Kidney capillary endothelial cell (primary cell): ENCODE results near the gene STAT2.
A peak's percentile ranks its signal among the peaks of the same experiment; 100 is the strongest.
"Not testable (repeated sequence)": the region's sequence is repeated elsewhere in the genome, so short reads cannot be mapped to it uniquely, and the experiment has no call there.

Experiments
- DNase-seq: peaks from one replicate; pipeline ENCODE4 v3.0.0-alpha.2; 2018; ENCODE audit warnings: low spot score

STAT2 gene

GRCh38 chr12:56361487-56362129 is 1.7 kb upstream of the STAT2 start:
- DNase-seq = no peak

- no peak for DNase-seq
Observed at GRCh38 chr12:56358836-56359532, 923 bp downstream of the STAT2 start.

DNA sequence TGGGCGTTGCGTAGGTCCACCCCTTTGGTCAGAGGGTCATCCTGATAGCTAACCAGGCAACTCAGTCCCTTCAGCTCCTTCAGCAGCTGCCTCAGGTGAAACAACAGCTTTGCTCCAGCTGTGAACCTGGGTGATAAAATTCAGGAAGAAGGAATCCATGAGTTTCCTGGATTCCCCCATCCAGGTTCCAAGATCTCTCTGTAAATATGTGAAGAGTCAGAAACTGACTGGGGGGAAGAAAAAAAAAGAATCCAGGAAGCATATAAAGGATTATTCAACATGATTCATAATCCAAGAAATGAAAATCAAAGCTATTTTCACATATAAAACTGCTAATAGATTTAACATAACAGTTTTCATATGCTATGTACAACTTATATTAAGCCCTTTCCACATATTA is 8.6 kb downstream of the STAT2 start:
- no peak for DNase-seq

GRCh38 chr12:56350662-56351061 is 9.2 kb downstream of the STAT2 start:
- no peak for DNase-seq

- no peak for DNase-seq
Observed at GRCh38 chr12:56348776-56349175, 11.1 kb downstream of the STAT2 start.

DNA sequence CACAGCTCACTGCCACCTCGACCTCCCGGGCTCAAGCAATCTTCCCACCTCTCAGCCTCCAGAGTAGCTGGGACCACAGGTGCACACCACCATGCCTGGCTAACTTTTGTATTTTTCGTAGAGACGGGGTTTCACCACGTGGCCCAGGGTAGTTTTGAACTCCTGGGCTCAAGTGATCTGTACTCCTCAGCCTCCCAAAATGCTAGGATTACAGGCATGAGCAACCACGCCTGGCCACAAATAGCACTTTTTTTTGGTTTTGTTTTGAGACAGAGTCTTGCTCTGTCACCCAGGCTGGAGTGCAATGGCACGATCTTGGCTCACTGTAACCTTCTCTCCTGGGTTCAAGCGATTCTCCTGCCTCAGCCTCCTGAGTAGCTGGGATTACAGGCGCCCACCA is 12.7 kb downstream of the STAT2 start:
- DNase-seq = not testable (repeated sequence)

DNA sequence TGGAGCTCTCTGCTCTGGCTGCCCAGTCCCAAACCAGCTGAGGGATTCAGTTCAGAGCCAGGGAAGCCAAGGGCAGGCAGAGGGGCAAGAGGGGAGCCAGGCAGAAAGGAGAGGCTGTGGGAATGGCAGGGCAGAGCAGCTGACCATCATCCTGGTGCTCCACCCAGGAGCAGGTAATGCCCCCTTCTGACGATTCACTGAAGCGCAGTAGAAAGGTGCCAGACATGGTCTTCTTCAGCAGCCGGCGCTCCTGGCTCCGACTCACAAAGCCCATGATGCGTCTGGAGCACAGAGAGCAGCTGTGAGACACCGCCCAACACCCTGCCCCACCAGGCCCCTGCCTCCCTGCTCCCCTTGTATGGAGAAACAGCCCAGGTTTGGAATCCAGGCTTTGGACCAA is 13.2 kb downstream of the STAT2 start:
- no peak for DNase-seq

GRCh38 chr12:56342290-56342689 is 17.6 kb downstream of the STAT2 start:
- not testable (repeated sequence) for DNase-seq

GRCh38 chr12:56341616-56342015 is 18.3 kb downstream of the STAT2 start:
- DNase-seq = no peak

DNA sequence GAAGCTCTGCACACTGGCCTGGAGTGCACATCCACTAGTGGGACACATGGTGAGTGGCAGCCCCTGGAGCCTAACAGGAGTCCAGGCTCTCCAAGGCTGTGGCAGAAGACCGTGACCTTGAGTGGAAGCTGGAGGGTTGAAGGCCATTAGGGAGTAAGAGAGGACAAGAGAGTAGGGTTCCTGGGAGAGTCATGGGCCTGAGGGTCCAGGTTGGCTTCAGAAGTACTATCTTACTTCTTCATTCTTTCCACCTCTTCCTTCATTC is 20.8 kb downstream of the STAT2 start:
- DNase-seq = no peak

- no peak for DNase-seq
Observed at GRCh38 chr12:56338308-56339157, 21.4 kb downstream of the STAT2 start, which contains the start of gene IL23A. Gene IL23A (plus strand): TSS chr12:56338884. CDS start chr12:56339045, 161 bp downstream.

- no peak for DNase-seq
Observed at GRCh38 chr12:56337753-56338251, 22.1 kb downstream of the STAT2 start.

GRCh38 chr12:56336361-56337167 is 23.3 kb downstream of the STAT2 start:
- no peak for DNase-seq

DNA sequence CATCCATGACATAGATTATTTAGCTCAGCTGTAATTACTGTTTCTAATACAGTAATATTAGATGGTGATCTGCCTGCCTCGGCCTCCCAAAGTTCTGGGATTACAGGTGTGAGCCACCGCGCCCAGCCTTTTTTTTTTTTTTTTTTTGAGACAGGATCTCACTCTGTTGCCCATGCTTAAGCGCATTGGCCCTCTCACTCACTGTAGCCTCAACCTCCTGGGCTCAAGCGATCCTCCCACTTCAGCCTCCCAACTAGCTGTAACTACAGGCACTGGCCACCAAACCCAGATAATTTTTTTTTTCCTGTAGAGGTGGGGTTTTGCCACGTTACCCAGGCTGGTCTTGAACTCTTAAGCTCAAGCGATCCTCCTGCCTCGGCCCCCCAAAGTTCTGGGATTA is 24.4 kb downstream of the STAT2 start:
- not testable (repeated sequence) for DNase-seq

DNA sequence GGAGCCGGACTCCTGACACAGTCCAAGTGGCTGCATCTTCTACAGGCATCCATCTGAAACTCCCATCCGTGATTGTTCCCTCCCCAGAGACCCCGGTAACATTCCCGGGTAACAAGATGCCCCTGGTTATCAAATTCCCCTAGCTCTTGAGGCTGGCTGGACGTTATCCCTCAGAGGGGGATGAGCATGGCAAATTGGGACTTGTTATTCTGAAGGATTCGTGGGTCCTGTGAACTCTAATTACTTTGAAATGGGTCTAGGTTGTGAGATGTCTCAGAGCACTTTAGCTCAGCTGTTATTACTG is 25.5 kb downstream of the STAT2 start:
- no peak for DNase-seq

- DNase-seq = peak; percentile 95
Observed at GRCh38 chr12:56333679-56334489, 26.0 kb downstream of the STAT2 start, which contains the start of gene PAN2. Gene PAN2 (minus strand): TSS chr12:56334000. CDS start chr12:56333094, 906 bp downstream.

- peak; percentile 7 for DNase-seq
Observed at GRCh38 chr12:56333197-56333678, 26.7 kb downstream of the STAT2 start.

- DNase-seq = no peak
Observed at GRCh38 chr12:56332512-56333196, 27.3 kb downstream of the STAT2 start.

DNA sequence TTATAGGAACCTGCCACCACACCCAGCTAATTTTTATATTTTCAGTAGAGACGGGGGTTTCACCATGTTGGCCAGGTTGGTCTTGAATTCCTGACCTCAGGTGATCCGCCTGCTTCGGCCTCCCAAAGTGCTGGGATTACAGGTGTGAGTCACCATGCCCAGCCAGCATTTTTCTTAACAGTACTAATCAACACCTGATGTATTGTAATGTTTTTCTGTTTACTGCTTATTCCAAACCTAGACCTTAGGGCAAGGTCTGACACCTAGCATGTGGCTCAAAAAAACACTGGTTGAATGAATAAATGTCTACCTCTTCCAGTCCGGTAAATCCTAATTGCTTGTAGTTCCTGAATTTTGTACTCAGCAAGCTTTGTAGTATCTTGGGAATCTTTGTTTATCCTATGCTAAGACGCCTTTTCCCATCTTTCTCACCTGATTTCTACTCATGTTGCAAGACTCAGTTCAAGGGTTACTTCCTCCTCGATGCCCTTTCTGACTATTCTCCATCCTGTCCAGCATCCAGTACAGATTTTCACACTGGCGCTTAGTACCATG is 28.9 kb downstream of the STAT2 start:
- no peak for DNase-seq

DNA sequence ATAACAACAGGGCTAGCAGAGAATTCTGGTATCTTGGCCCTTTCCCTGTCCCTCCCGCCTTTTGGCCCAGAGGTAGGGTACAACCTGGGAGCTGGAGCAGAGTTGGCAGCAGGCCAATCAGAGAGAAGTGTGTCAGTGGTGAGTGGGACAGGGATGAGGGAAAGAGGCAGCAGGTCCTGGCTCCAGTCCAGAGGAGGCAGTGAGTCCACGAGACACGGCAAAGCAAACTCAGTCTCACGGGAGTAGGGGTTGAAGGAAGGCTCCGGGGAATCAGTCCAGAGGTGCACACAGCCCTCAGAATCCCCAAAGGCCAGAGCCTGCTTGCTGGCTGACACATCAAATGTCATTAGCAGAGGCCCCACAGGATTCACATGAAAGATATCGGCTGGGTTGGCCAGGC is 33.4 kb downstream of the STAT2 start:
- DNase-seq = no peak
